GM21825 (cell line): ENCODE measurements around the gene CNPY1.
"Not testable (repeated sequence)": the region's sequence is repeated elsewhere in the genome, so short reads cannot be mapped to it uniquely, and the experiment has no call there.

Source experiments
- ATAC-seq: cut with Tn5 transposase; IDR thresholded peaks from one replicate; pipeline ENCODE4 v1.9.1; 2021; ENCODE audit warnings: mild to moderate bottlenecking, moderate library complexity; ENCODE audit not compliant: unreplicated experiment

The CNPY1 gene

GRCh38 chr7:155546449-155546848, at the start of gene CNPY1:
Gene CNPY1 (minus strand): TSS chr7:155546559. CDS start chr7:155545929, 630 bp downstream.
- not testable (repeated sequence) for ATAC-seq

DNA sequence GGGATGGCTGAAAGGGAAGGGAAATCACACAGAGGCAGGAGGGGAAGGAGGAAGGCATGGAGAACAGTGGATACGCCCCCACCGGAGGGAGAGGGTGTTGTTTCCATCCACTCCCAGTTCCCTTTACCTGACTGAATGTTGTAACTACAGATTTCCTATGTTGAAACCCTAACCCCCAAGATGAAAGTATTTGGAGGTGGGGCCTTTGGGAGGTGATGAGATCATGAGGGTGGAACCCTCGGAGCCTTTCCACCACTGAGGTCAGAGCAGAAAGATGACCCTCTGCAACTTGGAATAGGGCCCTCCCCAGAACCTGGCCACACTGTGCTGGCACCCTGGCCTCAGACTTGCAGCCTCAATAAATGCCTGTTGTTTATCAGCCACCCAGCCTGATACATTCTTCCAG, 48.6 kb upstream of the CNPY1 start:
- ATAC-seq: no peak

DNA sequence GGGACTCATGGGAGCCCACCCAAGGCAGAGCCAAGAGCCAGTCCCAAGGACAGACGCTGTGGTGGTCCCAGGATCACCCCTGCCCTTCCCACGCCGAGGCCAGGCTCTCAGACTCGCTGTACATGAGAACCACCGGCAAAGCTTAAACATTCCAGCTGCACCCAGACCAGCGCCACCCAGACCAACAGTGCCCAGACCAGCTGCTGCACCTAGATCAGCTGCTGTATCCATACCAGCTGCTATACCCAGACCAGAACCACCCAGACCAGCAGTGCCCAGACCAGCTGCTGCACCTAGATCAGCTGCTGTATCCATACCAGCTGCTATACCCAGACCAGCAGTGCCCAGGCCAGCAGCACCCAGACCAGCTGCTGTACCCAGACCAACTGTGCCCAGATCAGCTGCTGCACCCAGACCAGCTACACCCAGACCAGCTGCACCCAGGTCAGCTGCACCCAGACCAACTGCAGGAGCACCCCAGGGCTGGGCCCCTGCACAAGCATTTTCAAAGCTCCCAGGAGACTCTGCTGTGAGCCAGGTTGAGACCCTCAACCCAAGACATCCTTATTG, 47.9 kb upstream of the CNPY1 start:
- ATAC-seq: no peak

- ATAC-seq: no peak
Measured at GRCh38 chr7:155593461-155594162, 47.3 kb upstream of the CNPY1 start.

DNA sequence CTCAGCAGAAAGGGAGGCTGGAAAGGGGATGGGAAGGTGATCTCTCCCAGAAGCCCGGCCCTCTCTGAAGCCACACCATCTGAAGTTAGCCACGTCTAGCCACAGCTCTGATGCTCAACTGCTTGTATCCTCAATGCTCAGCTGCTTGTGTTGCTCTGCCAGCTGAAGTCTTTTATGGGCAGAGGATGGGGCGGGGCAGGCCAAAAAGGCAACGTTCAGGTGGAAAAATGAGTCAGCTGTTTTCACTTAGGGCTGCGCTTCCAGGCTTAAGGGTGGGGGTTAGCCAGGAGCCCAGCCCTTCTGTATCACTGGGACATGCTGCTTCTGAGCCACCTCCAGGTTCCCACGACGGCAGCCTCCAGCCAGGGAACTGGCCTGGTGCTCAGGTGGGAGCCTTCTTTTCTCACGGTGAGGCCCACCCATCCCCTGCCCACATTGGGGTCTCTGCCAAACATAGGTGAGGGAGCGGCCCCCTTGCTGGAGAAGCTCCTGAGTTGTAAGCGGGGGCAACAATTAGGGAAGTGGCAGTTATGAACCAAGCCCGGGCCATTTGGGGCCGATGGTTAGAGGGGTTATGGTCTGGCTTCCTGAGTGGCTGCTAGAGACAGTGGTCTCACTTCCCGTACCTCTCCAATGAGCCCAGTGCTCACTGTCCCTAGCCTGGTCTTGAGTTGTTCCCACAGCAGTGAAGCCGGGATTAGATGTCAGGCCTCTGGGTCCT, 44.9 kb upstream of the CNPY1 start:
- no peak for ATAC-seq

DNA sequence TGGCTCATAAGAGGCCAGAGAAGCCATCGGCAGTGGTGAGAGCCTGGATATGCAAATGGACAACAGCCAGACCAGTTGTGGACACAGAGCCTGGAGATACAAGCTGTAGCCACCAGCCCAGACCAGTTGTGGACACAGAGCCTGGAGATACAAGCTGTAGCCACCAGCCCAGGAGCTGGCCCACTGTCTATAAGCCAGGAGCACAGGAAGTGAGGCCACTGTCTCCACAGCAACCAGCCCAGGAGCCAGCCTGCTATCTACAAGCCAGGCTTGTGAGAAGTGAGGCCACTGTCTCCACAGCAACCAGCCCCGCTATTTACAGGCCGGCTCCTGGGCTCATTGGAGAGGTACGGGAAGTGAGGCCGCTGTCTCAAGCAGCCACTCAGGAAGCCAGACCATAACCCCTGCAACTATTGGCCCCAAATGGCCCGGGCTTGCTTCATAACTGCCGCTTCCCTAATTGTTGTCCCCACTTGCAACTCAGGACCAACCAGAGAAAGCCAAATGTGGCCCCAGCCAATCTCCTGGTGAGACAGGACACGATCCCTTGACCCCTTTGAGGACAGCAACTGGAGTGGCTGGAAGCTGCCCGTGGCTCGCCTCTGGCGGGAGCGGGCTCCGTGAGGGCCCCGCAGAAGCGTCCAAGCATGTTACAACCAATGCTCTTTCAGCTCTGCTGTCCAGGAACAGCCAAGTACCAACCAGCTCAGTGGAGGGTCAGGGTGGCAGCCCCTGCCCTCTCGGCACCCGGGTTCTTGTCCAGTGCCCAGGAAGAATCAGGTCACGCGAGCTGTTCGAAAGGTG, 44.1 kb upstream of the CNPY1 start:
- ATAC-seq: no peak

DNA sequence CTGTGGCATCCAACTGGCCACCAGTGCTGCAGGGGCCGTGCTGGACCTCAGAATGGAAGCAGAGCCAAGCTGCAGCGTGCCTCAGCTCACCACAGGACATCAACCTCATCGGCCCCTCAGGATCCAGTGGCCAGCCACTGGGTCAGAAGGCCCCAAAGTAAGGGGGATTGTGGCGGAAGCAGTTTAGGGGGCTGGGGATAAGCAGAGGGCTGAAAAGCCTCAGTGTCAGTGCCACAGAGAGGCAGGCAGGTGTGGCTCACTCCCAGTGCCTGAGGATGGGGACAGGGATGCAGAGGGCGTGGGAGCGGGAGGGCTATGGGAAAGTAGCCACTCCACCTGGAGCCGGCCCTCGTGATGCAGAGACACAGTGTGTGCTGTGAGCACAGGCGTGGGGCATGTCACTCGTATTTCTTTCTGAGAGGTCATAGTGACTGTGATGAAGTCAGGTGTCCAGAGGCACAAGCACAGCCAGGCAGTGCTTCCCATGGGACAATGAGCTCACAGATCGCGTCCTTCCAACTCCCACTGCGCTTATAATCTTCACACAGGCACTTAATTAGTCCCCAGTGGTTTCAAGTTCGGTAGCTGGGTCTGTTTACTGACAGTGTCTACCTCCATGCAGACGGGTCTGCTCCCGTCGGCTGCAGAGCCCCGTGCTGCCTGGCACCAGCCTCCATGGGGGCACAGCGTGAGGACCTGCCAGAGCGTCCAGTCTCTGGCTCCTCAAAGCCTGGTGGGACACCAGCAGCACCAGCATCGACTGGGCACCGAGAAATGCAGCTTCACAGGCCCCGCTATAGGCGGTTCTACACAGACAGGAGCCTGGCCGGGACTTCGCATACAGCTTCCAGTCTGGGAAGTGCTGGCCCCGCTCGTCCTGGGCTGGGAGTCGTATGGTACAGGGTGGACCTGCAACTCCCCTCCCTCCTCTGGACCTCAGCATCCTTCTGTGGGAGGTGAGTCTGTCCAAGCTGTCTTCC, 42.9 kb upstream of the CNPY1 start:
- no peak for ATAC-seq

GRCh38 chr7:155588468-155588998, 42.2 kb upstream of the CNPY1 start:
- no peak for ATAC-seq

GRCh38 chr7:155587486-155587885, 41.1 kb upstream of the CNPY1 start:
- ATAC-seq: no peak

DNA sequence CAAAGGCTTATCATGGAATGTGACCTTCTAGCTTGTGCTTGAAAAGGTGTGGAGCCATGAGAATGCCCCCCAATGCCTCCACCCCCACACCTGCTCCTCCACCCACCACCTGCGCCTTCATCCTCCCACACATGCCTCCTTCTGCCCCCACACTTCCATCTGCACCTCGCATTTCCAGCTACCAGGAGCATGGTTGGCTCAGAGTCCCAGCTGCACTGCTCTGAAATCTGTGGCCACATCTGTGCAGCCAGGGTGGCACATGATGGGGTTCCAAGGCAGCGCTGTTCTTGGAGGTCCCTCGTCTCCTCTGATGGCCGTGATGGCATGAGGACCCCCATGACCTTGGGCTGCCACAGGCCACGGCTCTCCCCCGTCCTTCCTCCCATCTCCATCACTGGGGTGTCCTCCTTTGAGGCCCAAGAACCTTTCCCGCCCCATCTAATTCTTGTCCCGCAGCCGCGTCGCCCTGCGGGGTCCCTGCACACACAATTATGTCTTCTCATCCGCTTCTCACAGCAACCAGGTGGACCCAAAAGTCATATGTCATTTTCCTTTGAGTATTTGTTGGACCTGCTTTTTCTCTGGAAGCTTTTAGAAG, 40.6 kb upstream of the CNPY1 start:
- no peak for ATAC-seq

GRCh38 chr7:155585951-155586350, 39.6 kb upstream of the CNPY1 start:
- ATAC-seq: no peak

GRCh38 chr7:155585532-155585895, 39.2 kb upstream of the CNPY1 start:
- ATAC-seq: no peak

GRCh38 chr7:155584763-155585531, 38.6 kb upstream of the CNPY1 start:
- ATAC-seq: no peak

GRCh38 chr7:155584261-155584660, 37.9 kb upstream of the CNPY1 start:
- ATAC-seq: no peak

GRCh38 chr7:155583636-155584035, 37.3 kb upstream of the CNPY1 start:
- no peak for ATAC-seq

GRCh38 chr7:155581954-155582353, 35.6 kb upstream of the CNPY1 start:
- ATAC-seq: no peak

GRCh38 chr7:155581107-155581830, 34.9 kb upstream of the CNPY1 start:
- ATAC-seq: no peak

DNA sequence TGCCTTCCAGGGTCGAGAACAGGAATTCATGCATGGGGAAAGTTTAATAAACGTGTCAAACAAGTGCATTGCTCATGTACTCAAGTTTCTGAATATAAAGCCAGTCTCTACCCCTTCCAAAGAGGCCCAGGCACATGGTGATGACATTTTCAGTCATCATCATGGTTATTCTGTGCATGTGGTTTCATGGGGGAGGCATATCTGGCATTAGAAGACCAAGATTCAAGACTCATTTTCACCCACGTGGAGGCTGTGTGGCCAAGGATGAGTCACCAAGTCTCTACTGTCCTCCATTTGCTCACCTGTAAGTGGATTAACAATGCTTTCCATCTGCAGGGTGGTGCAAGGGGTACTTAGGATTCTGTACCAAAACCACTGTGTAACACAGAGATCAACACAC, 34.0 kb upstream of the CNPY1 start:
- ATAC-seq: no peak
